ENCODE results near the gene MKLN1. TPM values are rescaled to one million over a fixed set of nuclear protein-coding genes. Genes with fewer than 3 reads are reported as not detected.

Gene MKLN1
- total RNA-seq, 2 donors from 2014 or later, result 25.1 to 29.3 TPM

DNA sequence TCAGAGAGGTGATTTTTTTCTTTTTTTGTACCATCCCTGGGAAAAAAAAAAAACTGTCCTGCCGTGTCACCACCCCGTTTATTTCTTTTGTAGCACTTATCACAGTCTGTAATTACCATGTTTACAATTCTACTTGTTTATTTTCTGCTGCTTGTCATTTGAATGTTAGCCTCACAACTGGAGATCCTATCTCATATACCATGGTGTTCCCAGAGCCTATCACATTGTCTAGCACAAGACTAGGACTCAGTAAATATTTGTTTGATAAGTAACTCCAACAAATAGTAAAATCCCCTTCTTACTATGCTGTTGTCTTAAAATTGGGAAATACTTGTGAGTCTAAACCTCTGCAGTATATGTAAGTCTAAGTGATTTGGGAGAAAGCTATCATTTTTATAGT is 36.0 kb downstream of the MKLN1 start:
- ATAC-seq, result no peak
- 23 to 29% methylated on average over 2 of the region's 2 CpGs for WGBS, 2 donors
- Histone ChIP-seq H3K4me3 (no peak overlapping the region), H3K9me3 (no peaks in the 10 kb centered on the region), H3K27me3 (no peaks in the 10 kb centered on the region), H3K4me1 (peaks cover 61% of the 10 kb centered on the region), H3K27ac (no peak overlapping the region), H3K36me3 (replicated peaks in 1 of 2; ENCODE audit: insufficient read depth in 1 of 2, low read depth in 2 of 2) (no peaks in the 10 kb centered on the region)
- no peak for DNase-seq
- TF ChIP-seq, protein P1, sequence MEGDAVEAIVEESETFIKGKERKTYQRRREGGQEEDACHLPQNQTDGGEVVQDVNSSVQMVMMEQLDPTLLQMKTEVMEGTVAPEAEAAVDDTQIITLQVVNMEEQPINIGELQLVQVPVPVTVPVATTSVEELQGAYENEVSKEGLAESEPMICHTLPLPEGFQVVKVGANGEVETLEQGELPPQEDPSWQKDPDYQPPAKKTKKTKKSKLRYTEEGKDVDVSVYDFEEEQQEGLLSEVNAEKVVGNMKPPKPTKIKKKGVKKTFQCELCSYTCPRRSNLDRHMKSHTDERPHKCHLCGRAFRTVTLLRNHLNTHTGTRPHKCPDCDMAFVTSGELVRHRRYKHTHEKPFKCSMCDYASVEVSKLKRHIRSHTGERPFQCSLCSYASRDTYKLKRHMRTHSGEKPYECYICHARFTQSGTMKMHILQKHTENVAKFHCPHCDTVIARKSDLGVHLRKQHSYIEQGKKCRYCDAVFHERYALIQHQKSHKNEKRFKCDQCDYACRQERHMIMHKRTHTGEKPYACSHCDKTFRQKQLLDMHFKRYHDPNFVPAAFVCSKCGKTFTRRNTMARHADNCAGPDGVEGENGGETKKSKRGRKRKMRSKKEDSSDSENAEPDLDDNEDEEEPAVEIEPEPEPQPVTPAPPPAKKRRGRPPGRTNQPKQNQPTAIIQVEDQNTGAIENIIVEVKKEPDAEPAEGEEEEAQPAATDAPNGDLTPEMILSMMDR (IDR thresholded peaks at IDR 0.05), result no peak
- TF ChIP-seq POLR2A (IDR thresholded peaks at IDR 0.05), result no peak
- intact Hi-C loops (cut with DNase I), result no loop called here

DNA sequence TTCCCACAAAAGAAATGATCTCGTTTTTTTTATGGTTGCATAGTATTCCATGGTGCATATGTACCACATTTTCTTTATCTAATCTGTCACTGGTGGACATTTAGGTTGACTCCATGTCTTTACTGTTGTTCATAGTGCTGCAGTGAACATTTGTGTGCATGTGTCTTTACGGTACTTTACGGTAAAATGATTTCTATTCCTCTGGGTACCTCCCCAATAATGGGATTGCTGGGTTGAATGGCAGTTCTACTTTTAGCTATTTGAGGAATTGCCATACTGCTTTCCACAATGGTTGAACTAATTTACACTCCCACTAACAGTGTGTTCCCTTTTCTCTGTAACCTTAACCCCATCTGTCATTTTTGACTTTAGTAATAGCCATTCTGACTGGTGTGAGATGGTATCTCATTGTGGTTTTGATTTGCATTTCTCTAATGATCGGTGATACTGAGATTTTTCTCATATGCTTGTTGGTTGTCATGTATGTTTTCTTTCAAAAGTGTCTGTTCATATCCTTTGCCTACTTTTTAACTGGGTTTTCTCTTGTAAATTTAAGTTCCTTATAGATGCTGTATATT is 37.2 kb downstream of the MKLN1 start:
- Histone ChIP-seq H3K36me3 (replicated peaks in 1 of 2; ENCODE audit: insufficient read depth in 1 of 2, low read depth in 2 of 2) (no peaks in the 10 kb centered on the region), H3K27ac (no peak overlapping the region), H3K27me3 (no peaks in the 10 kb centered on the region), H3K4me1 (peaks cover 53% of the 10 kb centered on the region), H3K4me3 (no peak overlapping the region), H3K9me3 (no peaks in the 10 kb centered on the region)
- ATAC-seq (no peak), DNase-seq (no peak)
- WGBS, 2 donors, result 93 to 98% methylated on average over 4 of the region's 4 CpGs
- intact Hi-C loops (cut with DNase I), result no loop called here
- TF ChIP-seq, protein P1 (IDR thresholded peaks at IDR 0.05), result no peak
- no peak for TF ChIP-seq POLR2A (IDR thresholded peaks at IDR 0.05)

DNA sequence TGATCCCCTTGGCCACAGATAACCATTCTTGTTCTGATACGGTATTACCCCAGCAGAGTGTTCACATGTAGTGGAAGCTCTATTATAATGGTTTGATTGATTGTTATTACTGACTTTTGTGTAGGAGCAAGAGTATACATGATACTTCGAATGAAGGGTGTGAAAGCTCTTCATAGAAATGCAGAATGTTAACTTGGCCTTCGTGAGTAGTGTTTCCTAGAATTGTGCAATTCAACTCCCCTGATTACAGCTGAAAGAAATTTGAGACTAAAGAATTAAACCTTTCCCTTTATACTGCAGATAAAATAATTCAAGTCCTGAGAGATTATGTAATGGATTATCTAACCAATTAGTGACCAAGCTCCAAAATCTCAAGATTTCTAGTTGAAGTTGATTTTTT is 38.2 kb downstream of the MKLN1 start:
- WGBS, 2 donors, result 31 to 38% methylated on average over 3 of the region's 3 CpGs
- ATAC-seq (peak; percentile 52), DNase-seq (no peak)
- intact Hi-C loops (cut with DNase I), result no loop called here
- Histone ChIP-seq H3K4me3 (no peak overlapping the region), H3K27ac (peak overlapping the region in 1 of 4 donors; percentile 28), H3K27me3 (no peaks in the 10 kb centered on the region), H3K4me1 (peaks cover 48% of the 10 kb centered on the region), H3K9me3 (no peaks in the 10 kb centered on the region), H3K36me3 (replicated peaks in 1 of 2; ENCODE audit: insufficient read depth in 1 of 2, low read depth in 2 of 2) (no peaks in the 10 kb centered on the region)
- no peak for TF ChIP-seq POLR2A (IDR thresholded peaks at IDR 0.05)
- TF ChIP-seq, protein P1 (IDR thresholded peaks at IDR 0.05), result no peak

DNA sequence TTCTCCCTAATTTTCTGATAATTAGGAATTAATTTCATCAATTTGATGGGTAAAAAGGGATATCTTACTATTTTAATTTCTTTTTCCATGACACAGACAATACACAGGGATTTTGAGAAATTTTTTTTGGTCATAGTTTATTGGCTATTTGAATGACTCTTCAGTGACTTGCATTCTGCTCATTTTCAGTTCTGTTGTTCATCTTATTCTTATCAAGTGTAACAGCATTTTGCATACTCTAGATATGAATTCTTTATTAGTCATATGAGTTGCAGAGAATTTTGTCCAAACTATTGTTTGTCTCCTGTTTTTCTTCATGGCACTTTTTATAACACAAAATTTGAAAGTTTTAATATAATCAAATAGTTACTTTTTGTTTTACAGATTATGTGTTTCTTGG is 41.7 kb downstream of the MKLN1 start:
- DNase-seq (no peak), ATAC-seq (no peak)
- H3K27me3 ChIP-seq, result no peaks in the 10 kb centered on the region
- no peak overlapping the region for H3K4me3 ChIP-seq
- TF ChIP-seq POLR2A (IDR thresholded peaks at IDR 0.05), result no peak
- TF ChIP-seq, protein P1 (IDR thresholded peaks at IDR 0.05), result no peak
- peaks cover 41% of the 10 kb centered on the region for H3K4me1 ChIP-seq
- H3K27ac ChIP-seq, result no peak overlapping the region
- H3K36me3 ChIP-seq (replicated peaks in 1 of 2; ENCODE audit: insufficient read depth in 1 of 2, low read depth in 2 of 2), result no peaks in the 10 kb centered on the region
- intact Hi-C loops (cut with DNase I), result no loop called here
- H3K9me3 ChIP-seq, result no peaks in the 10 kb centered on the region

DNA sequence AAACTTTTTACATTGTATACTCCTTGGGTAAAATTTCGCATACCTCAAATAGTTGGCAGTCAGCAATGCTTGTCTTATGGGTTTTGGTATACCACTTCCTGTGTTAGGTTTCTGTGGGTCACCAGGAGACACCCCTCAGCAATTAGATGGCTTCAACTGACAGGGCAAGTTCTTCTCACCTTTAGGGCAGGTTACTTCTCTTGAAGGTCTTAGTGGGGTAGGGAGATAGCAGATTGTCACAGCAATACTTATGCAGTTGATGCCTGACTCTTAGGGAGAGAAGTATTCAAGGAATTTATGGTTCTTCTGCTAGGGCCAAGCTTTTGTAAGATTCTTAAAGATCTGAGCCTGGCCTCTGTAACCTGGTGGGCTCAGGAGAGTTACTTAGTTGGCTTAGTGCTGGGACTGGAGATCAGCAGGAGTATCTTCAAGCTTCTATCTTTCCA is 42.9 kb downstream of the MKLN1 start:
- no peaks in the 10 kb centered on the region for H3K36me3 ChIP-seq (replicated peaks in 1 of 2; ENCODE audit: insufficient read depth in 1 of 2, low read depth in 2 of 2)
- ATAC-seq, result no peak
- WGBS, 2 donors, result 81 to 91% methylated on average over 1 of the region's 1 CpG
- H3K9me3 ChIP-seq, result no peaks in the 10 kb centered on the region
- no peak for DNase-seq
- intact Hi-C loops (cut with DNase I), result no loop called here
- peaks cover 43% of the 10 kb centered on the region for H3K4me1 ChIP-seq
- no peak overlapping the region for H3K4me3 ChIP-seq
- TF ChIP-seq POLR2A (IDR thresholded peaks at IDR 0.05), result no peak
- TF ChIP-seq, protein P1 (IDR thresholded peaks at IDR 0.05), result no peak
- no peaks in the 10 kb centered on the region for H3K27me3 ChIP-seq
- no peak overlapping the region for H3K27ac ChIP-seq
